ENCODE data around the gene PCSK7. TPM values are rescaled to one million over a fixed set of nuclear protein-coding genes. Genes with fewer than 3 reads are reported as not detected.
A peak's percentile ranks its signal among the peaks of the same experiment; 100 is the strongest.

PCSK7 gene
- total and polyA plus RNA-seq, 2 of the 4 experiments (the other 2 are of a cell fraction), result 35.8 to 54.3 TPM

GRCh38 chr11:117271208-117271607 lies 39.3 kb upstream of the PCSK7 start:
- intact Hi-C loops (cut with micrococcal nuclease), result no loop called here
- peaks cover 4% of the 10 kb centered on the region for H3K4me1 ChIP-seq (ENCODE audit: control insufficient read depth, insufficient read depth, low read length)
- H3K14ac ChIP-seq (replicated peaks; ENCODE audit: low read depth, low read length), result no peak overlapping the region
- no peak overlapping the region for H3K18ac ChIP-seq (ENCODE audit: low read depth, low read length)
- no peak overlapping the region for H4K5ac ChIP-seq (ENCODE audit: low read depth, low read length)
- H3K4me3 ChIP-seq (ENCODE audit: insufficient read depth, low read depth, low read length), result no peak overlapping the region
- no peaks in the 10 kb centered on the region for H3K9me1 ChIP-seq (ENCODE audit: insufficient read depth, low read length)
- no peak for ATAC-seq (ENCODE audit: low read depth)
- dilution Hi-C loops (cut with HindIII; ENCODE audit: low sequenced_read_pairs, unreplicated experiment), result no loop called here
- peaks cover 6 to 23% of the 10 kb centered on the region in 2 experiments; a peak in 3 of 4 replicates for H3K79me1 ChIP-seq (ENCODE audit: low read depth in 1 of 2, low read length in 2 of 2)
- no peak overlapping the region; the same call in 2 of the 3 replicates for H2BK15ac ChIP-seq (ENCODE audit: low read depth, low read length)
- no peak overlapping the region for H3K56ac ChIP-seq (ENCODE audit: extremely low read depth, insufficient read depth, low read length)
- H3K9ac ChIP-seq (ENCODE audit: low read depth, low read length), result no peak overlapping the region
- TF ChIP-seq CEBPB (IDR thresholded peaks at IDR 0.05; ENCODE audit: low read depth, low read length) (no peak), BHLHE40 (IDR thresholded peaks at IDR 0.05; ENCODE audit: low read depth, low read length) (no peak), SMC3 (IDR thresholded peaks at IDR 0.05; ENCODE audit: low read depth, low read length) (no peak), MAFK (IDR thresholded peaks at IDR 0.05; ENCODE audit: low read depth, low read length) (no peak), RFX5 (IDR thresholded peaks at IDR 0.05; ENCODE audit: low read depth, low read length) (no peak), ELK1 (IDR thresholded peaks at IDR 0.05; ENCODE audit: borderline replicate concordance, low read depth, low read length) (no peak), NFE2L2 (IDR thresholded peaks at IDR 0.05; ENCODE audit: low read depth, low read length) (no peak), RAD21 (IDR thresholded peaks at IDR 0.05; ENCODE audit: low read length) (no peak), POLR2A (IDR thresholded peaks at IDR 0.05; ENCODE audit: low read depth, low read length) (no peak), USF2 (IDR thresholded peaks at IDR 0.05; ENCODE audit: low read depth, low read length) (no peak), MAZ (IDR thresholded peaks at IDR 0.05; ENCODE audit: borderline replicate concordance, low read depth, low read length) (no peak), CTCF (conservative IDR thresholded peaks at IDR 0.05; ENCODE audit: low read depth, low read length) (no peak), MXI1 (IDR thresholded peaks at IDR 0.05; ENCODE audit: borderline replicate concordance, low read depth, low read length) (no peak), FOS (IDR thresholded peaks at IDR 0.05; ENCODE audit: low read depth, low read length) (no peak)
- no peak overlapping the region for H3K4me2 ChIP-seq (ENCODE audit: low read depth, low read length)
- no peak overlapping the region for H2BK120ac ChIP-seq (ENCODE audit: low read depth, low read length)
- no peak overlapping the region for H2AK5ac ChIP-seq (ENCODE audit: low read depth, low read length)
- ChIA-PET CTCF (no interaction called here), POLR2A (ENCODE audit: unreplicated experiment) (interaction anchor here (0.6 kb wide), 1 partner anchor 455 kb away, joined by 3 read pairs; no protein-coding TSS in a partner anchor)
- H3K9me3 ChIP-seq (ENCODE audit: control insufficient read depth, insufficient read depth, low read length), result no peaks in the 10 kb centered on the region; the same call in 1 of the 2 replicates
- DNase-seq, result no peak
- H2BK20ac ChIP-seq (ENCODE audit: low read depth, low read length), result no peak overlapping the region
- no peak overlapping the region for H4K8ac ChIP-seq (ENCODE audit: low read depth in 2 of 2, low read length in 2 of 2)
- no peaks in the 10 kb centered on the region; the same call in 1 of the 2 replicates for H4K20me1 ChIP-seq (ENCODE audit: insufficient read depth, low read length)
- BruUV-seq (replicated peaks), result no TSS peak
- H2AFZ ChIP-seq (replicated peaks; ENCODE audit: low read length, poor library complexity), result no peak overlapping the region
- no peak overlapping the region for H2BK5ac ChIP-seq (ENCODE audit: low read depth, low read length, poor library complexity, severe bottlenecking)
- in situ Hi-C loops (cut with MboI; ENCODE audit: low sequenced_read_pairs), result no loop called here
- H3K36me3 ChIP-seq (ENCODE audit: control insufficient read depth, insufficient read depth, low read length), result peaks cover 5% of the 10 kb centered on the region
- no peak overlapping the region for H3K23ac ChIP-seq (ENCODE audit: low read depth, low read length)
- H3K27me3 ChIP-seq (ENCODE audit: control insufficient read depth, insufficient read depth, low read length), result no peaks in the 10 kb centered on the region
- WGBS, 2 experiments (ENCODE audit: extremely low coverage in 2 of 2, insufficient read length in 1 of 2), result 91% methylated on average over 4 of the region's 4 CpGs; no CpG with 5 or more reads in 1 of the 2 experiments
- peak overlapping the region; percentile 34; the same call in 1 of the 2 replicates for H3K4ac ChIP-seq (ENCODE audit: low read depth, low read length)
- no peak overlapping the region for H3K27ac ChIP-seq (ENCODE audit: insufficient read depth, low read length)
- peak overlapping the region; percentile 22; the same call in 1 of the 2 replicates for H4K91ac ChIP-seq (ENCODE audit: insufficient read depth, low read depth, low read length)
- H2AK9ac ChIP-seq (replicated peaks; ENCODE audit: low read depth, low read length, poor library complexity), result no peak overlapping the region
